Lower leg skin (tissue), 4 donors: Measurements from ENCODE around the gene TOR4A. TPM values are rescaled to one million over a fixed set of nuclear protein-coding genes. Genes with fewer than 3 reads are reported as not detected.
"Not testable (repeated sequence)": the region's sequence is repeated elsewhere in the genome, so short reads cannot be mapped to it uniquely, and the experiment has no call there.

Experiments used
- DNase-seq, 2 donors: peaks; one replicate each; pipeline ENCODE4 v3.0.0-alpha.2; 2019; ENCODE audit warnings: low spot score in 2 of 2
- H3K4me3 ChIP-seq: fragments of 200-600 bp; sonication (generic); 2 replicates; pipeline ENCODE4 v1.5.1; 2017; ENCODE audit warnings: mild to moderate bottlenecking, low read depth; ENCODE audit not compliant: poor library complexity, severe bottlenecking
- CTCF ChIP-seq, 3 donors: fragments of 450-650 bp; IDR thresholded peaks; one replicate each; pipeline ENCODE4 v1.5.1; 2016; ENCODE audit warnings: antibody characterized with exemption in 3 of 3, mild to moderate bottlenecking in 3 of 3, moderate library complexity in 2 of 3
- POLR2A ChIP-seq, 2 donors: fragments of 450-650 bp; IDR thresholded peaks; one replicate each; pipeline ENCODE4 v1.6.1; 2016 to 2017; ENCODE audit warnings: antibody characterized with exemption in 2 of 2, mild to moderate bottlenecking in 1 of 2, moderate library complexity in 1 of 2
- WGBS, 2 donors: methylation state at CpG; one replicate each; pipeline ENCODE4 v1.1.5; 2018; 5-methylcytosine and 5-hydroxymethylcytosine counted together
- intact Hi-C: fragments of 100-400 bp; cut with DNase I; formaldehyde crosslinking; loops from one replicate; pipeline ENCODE4 v1.15.0; 2023; ENCODE audit warnings: low total_unique reads
- total RNA-seq, 4 donors: library from RNA; depleted of rRNA; stranded (reverse); fragments of >200 nt; gene quantifications; one replicate each; pipeline ENCODE4 v1.1.0, GENCODE V29; 2016

TOR4A gene
- total RNA-seq, 4 donors from 2014 or later, result 4.9 to 7.4 (median 5.6) TPM

DNA sequence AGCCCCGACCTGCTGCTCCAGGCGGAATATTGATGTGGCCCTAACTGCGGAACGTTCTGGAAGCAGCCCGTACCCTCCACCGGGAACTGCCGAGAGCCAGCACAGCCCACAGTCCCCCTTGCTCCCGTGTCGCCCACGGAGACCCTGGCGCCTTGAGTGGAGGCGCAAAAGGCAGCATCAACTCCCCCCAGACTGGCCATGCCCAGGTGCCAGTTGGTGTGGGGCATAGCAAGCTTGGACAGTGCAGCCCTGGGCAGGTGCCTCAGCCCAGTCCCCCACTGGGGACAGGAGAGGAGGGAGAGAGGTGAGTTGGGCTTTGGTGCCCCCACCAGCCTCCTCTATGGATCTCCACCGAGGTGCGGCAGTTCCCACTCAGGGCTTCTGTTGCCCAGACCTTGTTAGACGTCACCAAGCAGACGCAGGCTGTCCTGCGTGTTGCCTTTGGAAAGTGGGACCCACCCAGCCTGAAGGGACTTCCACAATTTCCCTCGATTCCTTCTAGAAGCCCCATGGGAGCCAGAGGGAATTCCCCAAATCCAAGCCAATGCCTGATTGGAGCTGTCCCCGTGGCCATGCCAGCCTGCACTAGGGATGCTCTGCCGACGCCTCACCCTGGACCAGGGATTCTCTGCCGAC lies 44.3 kb downstream of the TOR4A start:
- TF ChIP-seq CTCF (IDR thresholded peaks at IDR 0.05) (no peak), POLR2A (IDR thresholded peaks at IDR 0.05) (no peak)
- no peak for DNase-seq
- no peak overlapping the region for H3K4me3 ChIP-seq
- WGBS, 2 donors, result 77 to 83% methylated on average over 13 to 16 of the region's 22 CpGs
- intact Hi-C loops, result no loop called here

- TF ChIP-seq POLR2A (IDR thresholded peaks at IDR 0.05), result no peak
- TF ChIP-seq CTCF (IDR thresholded peaks at IDR 0.05), result no peak
- DNase-seq, result no peak
- intact Hi-C loops, result no loop called here
- 91 to 95% methylated on average over 24 to 31 of the region's 37 CpGs for WGBS, 2 donors
- no peak overlapping the region for H3K4me3 ChIP-seq
Measured at GRCh38 chr9:137323531-137324331, 46.2 kb downstream of the TOR4A start.

DNA sequence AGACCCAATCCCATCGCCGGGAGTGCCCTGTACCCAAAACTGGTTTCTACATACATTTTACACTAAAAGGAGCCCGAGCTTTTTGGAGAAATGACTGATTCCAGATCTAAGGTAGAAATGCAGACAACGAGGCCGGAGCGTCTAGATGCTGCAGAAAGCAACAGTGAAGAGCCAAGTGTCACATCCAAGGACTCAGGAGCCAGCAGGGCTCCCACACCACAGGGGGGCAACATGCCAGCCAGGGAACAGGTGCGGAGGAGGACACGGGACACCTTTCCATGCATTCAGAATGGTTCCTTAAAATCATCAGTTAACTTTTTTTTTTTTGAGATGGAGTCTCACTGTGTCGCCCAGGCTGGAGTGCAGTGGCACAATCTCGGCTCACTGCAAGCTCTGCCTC lies 47.6 kb downstream of the TOR4A start:
- no peak for DNase-seq
- H3K4me3 ChIP-seq, result no peak overlapping the region
- no peak for TF ChIP-seq CTCF (IDR thresholded peaks at IDR 0.05)
- TF ChIP-seq POLR2A (IDR thresholded peaks at IDR 0.05), result no peak
- WGBS, 2 donors, result 92 to 95% methylated on average over 10 of the region's 10 CpGs
- intact Hi-C loops, result no loop called here

DNA sequence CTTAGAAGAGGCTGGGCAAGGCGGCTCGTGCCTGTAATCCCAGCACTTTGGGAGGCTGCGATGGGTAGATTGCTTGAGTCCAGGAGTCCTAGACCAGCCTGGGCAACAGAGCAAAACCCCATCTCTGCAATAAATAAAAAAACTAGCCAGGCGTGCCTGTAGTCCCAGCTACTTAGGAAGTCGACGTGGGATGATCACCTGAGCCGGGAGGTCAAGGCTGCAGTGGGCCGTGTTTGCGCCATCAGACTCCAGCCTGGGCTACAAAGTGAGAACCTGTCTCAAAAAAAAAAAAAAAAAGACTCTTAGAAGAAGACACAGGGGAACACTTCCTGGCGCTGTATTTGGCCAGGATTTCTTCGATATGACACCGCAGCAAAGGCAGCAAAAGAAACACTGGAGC lies 48.3 kb downstream of the TOR4A start:
- intact Hi-C loops, result no loop called here

DNA sequence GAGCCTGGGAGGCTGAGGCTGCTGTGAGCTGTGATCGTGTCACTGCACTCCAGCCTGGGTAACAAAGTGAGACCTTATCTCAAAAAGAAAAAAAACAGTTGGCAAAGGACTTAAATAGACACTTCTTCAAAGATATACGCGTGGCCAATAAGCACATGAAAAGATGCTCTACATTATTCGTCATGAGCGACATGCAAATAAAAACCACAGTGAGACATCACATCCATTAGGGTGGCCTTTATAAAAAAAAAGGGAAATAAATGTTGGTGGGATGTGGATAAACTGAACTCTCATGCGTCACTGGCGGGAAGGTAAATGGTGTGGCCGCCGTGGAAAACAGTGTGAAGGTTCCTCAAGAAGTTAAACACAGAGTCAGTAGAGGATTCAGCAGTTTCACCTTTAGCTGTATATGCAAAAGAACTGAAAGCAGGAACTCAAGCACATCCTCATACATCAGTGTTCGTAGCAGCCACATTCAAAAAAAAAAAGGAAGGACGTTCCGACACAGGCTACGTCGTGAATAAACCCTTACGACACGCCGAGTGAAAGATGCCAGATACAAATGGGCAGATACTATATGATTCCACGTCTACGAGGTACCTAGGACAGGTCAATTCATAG lies 49.0 kb downstream of the TOR4A start:
- TF ChIP-seq CTCF (IDR thresholded peaks at IDR 0.05), result no peak
- TF ChIP-seq POLR2A (IDR thresholded peaks at IDR 0.05), result no peak
- intact Hi-C loops, result no loop called here
- peak in 1 of 2 donors; percentile 52 for DNase-seq
- H3K4me3 ChIP-seq, result no peak overlapping the region
- 86 to 88% methylated on average over 19 of the region's 19 CpGs for WGBS, 2 donors

More for the DNA sequence above, 48.3 kb downstream of the TOR4A start:
- WGBS, 2 donors, result 94 to 97% methylated on average over 12 of the region's 12 CpGs
- TF ChIP-seq CTCF (IDR thresholded peaks at IDR 0.05) (no peak), POLR2A (IDR thresholded peaks at IDR 0.05) (no peak)
- DNase-seq, result peak in 1 of 2 donors; percentile 36
- no peak overlapping the region for H3K4me3 ChIP-seq

DNA sequence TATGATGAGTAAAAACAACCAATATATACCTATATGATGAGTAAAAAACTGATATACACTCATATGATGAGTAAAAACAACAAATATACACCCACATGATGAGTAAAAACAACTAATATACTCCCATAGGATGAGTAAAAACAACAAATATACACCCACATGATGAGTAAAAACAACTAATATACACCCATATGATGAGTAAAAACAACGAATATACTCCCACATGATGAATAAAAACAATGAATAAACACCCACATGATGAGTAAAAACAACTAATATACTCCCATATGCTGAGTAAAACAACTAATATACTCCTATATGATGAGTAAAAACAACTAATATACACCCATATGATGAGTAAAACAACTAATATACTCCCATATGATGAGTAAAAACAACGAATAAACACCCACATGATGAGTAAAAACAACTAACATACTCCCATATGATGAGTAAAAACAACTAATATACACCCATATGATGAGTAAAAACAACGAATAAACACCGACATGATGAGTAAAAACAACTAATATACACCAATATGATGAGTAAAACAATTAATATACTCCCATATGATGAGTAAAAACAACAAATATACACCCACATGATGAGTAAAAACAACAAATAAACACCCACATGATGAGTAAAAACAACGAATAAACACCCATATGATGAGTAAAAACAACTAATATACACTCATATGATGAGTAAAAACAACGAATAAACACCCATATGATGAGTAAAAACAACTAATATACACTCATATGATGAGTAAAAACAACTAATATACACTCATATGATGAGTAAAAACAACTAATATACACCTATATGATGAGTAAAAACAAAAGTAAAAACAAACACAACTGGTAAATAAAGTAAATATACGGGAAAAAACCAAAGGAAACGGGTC lies 50.4 kb downstream of the TOR4A start:
- WGBS, 2 donors, result 73 to 76% methylated on average over 8 of the region's 8 CpGs
- DNase-seq, H3K4me3 ChIP-seq, intact Hi-C loops: not testable (repeated sequence)

DNA sequence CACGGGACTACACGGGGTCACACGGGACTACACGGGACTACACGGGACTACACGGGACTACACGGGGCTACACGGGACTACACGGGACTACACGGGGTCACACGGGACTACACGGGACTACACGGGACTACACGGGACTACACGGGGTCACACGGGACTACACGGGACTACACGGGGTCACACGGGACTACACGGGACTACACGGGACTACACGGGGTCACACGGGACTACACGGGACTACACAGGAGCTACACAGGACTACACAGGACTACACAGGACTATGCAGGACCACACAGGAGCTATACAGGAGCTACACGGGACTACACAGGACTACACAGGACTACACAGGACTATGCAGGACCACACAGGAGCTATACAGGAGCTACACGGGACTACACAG lies 52.1 kb downstream of the TOR4A start:
- intact Hi-C loops, H3K4me3 ChIP-seq: not testable (repeated sequence)
- WGBS, 2 donors, result 49 to 61% methylated on average over 8 to 18 of the region's 26 CpGs
- peak in 1 of 2 donors; percentile 59 for DNase-seq
